RWPE2 (cell line): ENCODE results near the gene SGSM2.
A peak's percentile ranks its signal among the peaks of the same experiment; 100 is the strongest.

Experiments used
- ATAC-seq: fragments of 200-7000 bp; cut with Tn5 transposase; 3 replicates; pipeline ENCODE4 v1.9.1; 2021; ENCODE audit warnings: low read depth
- DNase-seq: peaks from one replicate; pipeline ENCODE4 v3.0.0-alpha.2; 2020; ENCODE audit warnings: low spot score
- H3K27ac ChIP-seq: fragments of 450-650 bp; 2 replicates; pipeline ENCODE4 v1.5.1; 2017; ENCODE audit warnings: mild to moderate bottlenecking; ENCODE audit not compliant: poor library complexity, severe bottlenecking
- H3K27me3 ChIP-seq: fragments of 250-450 bp; sonication (Bioruptor Pico); 2 replicates; pipeline ENCODE4 v1.5.1; 2021; ENCODE audit warnings: mild to moderate bottlenecking, moderate library complexity; ENCODE audit not compliant: insufficient read depth, poor library complexity, severe bottlenecking
- H3K36me3 ChIP-seq: fragments of 250-450 bp; sonication (Bioruptor Pico); 2 replicates; pipeline ENCODE4 v1.5.1; 2020; ENCODE audit warnings: low read depth, mild to moderate bottlenecking, moderate library complexity
- H3K4me1 ChIP-seq: fragments of 250-450 bp; sonication (Bioruptor Pico); 2 replicates; pipeline ENCODE4 v1.5.1; 2021; ENCODE audit warnings: mild to moderate bottlenecking, moderate library complexity; ENCODE audit not compliant: insufficient read depth, poor library complexity, severe bottlenecking
- H3K4me3 ChIP-seq: fragments of 250-450 bp; sonication (Bioruptor Pico); 2 replicates; pipeline ENCODE4 v1.5.1; 2021; ENCODE audit warnings: mild to moderate bottlenecking, moderate library complexity; ENCODE audit not compliant: severe bottlenecking
- H3K9me3 ChIP-seq: fragments of 250-450 bp; sonication (Bioruptor Pico); 2 replicates; pipeline ENCODE4 v1.5.1; 2021; ENCODE audit warnings: mild to moderate bottlenecking, moderate library complexity; ENCODE audit not compliant: severe bottlenecking
- TF ChIP-seq, protein P1 (sequence below): fragments of 450-650 bp; IDR thresholded peaks from one replicate; pipeline ENCODE4 v1.5.1; 2017; ENCODE audit warnings: mild to moderate bottlenecking, moderate library complexity; ENCODE audit not compliant: poor library complexity, severe bottlenecking

Gene SGSM2

DNA sequence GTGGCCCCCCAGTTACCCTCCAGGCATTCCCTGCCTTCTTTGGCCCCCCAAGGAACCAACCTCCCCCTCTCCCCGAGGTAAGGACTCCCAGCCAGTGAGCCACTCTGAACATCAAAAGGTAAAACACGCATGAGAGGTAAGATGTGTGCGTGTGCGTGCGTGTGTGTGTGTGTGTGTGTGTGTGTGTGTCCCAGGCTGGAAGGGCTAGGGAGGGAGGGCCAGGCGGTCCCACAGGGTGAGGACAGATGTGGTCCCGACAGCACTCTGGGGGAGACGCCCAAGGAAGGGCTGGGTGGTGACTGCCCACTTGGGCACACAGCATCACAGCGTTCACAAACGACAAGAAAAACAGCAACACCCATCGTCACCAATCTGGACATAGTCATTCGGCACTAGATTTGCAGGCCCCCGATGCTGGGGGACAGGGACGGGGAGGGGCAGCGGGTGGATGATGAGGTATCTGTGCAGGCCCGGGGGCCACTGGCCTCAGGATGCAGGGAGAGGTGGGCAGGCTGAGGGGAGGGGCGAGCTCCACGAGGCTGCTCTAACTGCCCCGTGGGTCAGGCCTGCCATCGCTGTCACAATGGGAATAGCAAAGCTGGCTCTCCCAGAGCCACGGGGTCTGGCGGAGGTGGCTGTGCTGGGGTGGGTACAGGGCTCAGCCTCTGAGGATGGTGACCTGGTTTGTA lies 47.3 kb downstream of the SGSM2 start:
- Histone ChIP-seq H3K36me3 (peaks cover 4% of the 10 kb centered on the region), H3K4me1 (peaks cover 3% of the 10 kb centered on the region), H3K9me3 (no peaks in the 10 kb centered on the region), H3K27me3 (no peaks in the 10 kb centered on the region), H3K4me3 (no peak overlapping the region), H3K27ac (no peak overlapping the region)
- DNase-seq (no peak), ATAC-seq (no peak)
- TF ChIP-seq, protein P1, sequence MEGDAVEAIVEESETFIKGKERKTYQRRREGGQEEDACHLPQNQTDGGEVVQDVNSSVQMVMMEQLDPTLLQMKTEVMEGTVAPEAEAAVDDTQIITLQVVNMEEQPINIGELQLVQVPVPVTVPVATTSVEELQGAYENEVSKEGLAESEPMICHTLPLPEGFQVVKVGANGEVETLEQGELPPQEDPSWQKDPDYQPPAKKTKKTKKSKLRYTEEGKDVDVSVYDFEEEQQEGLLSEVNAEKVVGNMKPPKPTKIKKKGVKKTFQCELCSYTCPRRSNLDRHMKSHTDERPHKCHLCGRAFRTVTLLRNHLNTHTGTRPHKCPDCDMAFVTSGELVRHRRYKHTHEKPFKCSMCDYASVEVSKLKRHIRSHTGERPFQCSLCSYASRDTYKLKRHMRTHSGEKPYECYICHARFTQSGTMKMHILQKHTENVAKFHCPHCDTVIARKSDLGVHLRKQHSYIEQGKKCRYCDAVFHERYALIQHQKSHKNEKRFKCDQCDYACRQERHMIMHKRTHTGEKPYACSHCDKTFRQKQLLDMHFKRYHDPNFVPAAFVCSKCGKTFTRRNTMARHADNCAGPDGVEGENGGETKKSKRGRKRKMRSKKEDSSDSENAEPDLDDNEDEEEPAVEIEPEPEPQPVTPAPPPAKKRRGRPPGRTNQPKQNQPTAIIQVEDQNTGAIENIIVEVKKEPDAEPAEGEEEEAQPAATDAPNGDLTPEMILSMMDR = no peak

DNA sequence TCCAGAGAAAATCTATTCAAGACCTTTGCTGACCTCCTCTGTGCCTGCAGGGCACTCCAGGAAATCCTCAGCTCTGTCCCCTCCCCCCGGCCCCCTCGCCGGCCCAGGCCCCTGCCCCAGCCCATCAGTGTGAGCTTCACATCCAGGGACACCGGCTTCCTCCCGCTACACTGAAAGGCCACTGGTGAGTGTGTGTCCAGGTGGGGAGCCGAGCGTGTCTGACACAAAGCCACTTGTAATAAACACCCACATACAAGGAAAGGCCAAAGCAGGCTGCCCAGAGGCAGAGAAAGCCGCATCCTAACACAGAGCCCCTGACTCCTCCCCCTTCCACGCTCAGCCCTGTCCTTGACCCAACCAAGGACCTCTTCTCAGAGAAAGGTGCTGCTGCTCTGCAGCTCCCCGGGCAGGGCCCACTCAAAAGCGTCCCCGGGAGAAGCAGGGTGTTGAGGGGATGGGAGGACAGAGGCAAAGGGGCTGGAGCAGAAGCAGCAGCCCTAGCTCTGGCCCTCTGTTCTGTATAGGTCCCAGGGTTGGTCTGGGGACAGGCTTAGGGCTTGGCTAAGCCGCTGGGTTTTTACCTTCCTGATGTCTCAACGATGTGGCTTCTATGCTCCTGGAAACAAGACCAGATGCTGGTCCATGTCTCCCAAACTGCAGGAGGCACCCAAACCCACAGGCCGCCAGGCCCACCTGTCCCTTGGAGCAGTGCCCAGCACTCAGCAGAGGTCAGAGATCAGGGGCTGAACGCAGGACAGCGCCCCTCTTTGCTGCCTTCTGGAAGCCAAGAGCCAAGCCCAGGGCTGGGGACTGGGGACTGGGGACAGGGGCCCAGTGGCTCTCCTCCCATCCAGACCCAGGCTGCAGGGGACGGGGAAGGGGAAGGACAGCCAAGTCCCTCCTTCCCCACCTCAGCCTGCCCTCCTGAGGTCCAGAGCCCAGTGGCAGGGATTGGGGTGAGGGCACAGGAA lies 48.2 kb downstream of the SGSM2 start:
- peaks cover 3% of the 10 kb centered on the region for H3K4me1 ChIP-seq
- no peaks in the 10 kb centered on the region for H3K27me3 ChIP-seq
- DNase-seq (no peak), ATAC-seq (no peak; the same call in 2 of the 3 replicates)
- H3K36me3 ChIP-seq = no peaks in the 10 kb centered on the region; the same call in 1 of the 2 replicates
- peak overlapping the region; percentile 6 for H3K27ac ChIP-seq
- no peaks in the 10 kb centered on the region for H3K9me3 ChIP-seq
- H3K4me3 ChIP-seq = no peak overlapping the region
- TF ChIP-seq, protein P1 = no peak

GRCh38 chr17:2386400-2387085 lies 49.2 kb downstream of the SGSM2 start:
- Histone ChIP-seq H3K27ac (peak overlapping the region; percentile 6), H3K4me1 (peaks cover 3% of the 10 kb centered on the region), H3K4me3 (no peak overlapping the region), H3K27me3 (no peaks in the 10 kb centered on the region), H3K9me3 (no peaks in the 10 kb centered on the region), H3K36me3 (no peaks in the 10 kb centered on the region)
- peak; percentile 47 for ATAC-seq
- TF ChIP-seq, protein P1 = no peak
- peak; percentile 77 for DNase-seq

- H3K36me3 ChIP-seq = no peaks in the 10 kb centered on the region
- TF ChIP-seq, protein P1 = no peak
- H3K4me3 ChIP-seq = no peak overlapping the region
- no peak for ATAC-seq
- H3K27ac ChIP-seq = no peak overlapping the region
- no peaks in the 10 kb centered on the region for H3K9me3 ChIP-seq
- DNase-seq = no peak
- H3K4me1 ChIP-seq = peaks cover 9% of the 10 kb centered on the region
- no peaks in the 10 kb centered on the region for H3K27me3 ChIP-seq
Observed at GRCh38 chr17:2387086-2388019, 50.1 kb downstream of the SGSM2 start.
